MM.1S (cell line): ENCODE measurements around the gene AGBL4.

Experiments used
- DNase-seq: peaks from one replicate; pipeline ENCODE4 v3.0.0-alpha.2; 2015
- H2AFZ ChIP-seq: fragments of 300-600 bp; sonication (generic); 2 replicates; pipeline ENCODE4 v1.6.0; 2016; ENCODE audit warnings: antibody characterized with exemption, low read length
- H3F3A ChIP-seq: fragments of 300-600 bp; sonication (generic); 2 replicates; pipeline ENCODE4 v1.6.1; 2016; ENCODE audit warnings: mild to moderate bottlenecking, antibody characterized with exemption, low read length, moderate library complexity, mixed read lengths; ENCODE audit not compliant: insufficient read depth
- H3K27ac ChIP-seq: fragments of 300-600 bp; sonication (generic); 2 replicates; pipeline ENCODE4 v1.5.1; 2016; ENCODE audit warnings: mild to moderate bottlenecking, low read length
- H3K27me3 ChIP-seq: fragments of 300-600 bp; sonication (generic); replicated peaks from 2 replicates; pipeline ENCODE4 v1.6.0; 2016; ENCODE audit warnings: low read length; ENCODE audit not compliant: insufficient read depth
- H3K36me3 ChIP-seq: fragments of 300-600 bp; sonication (generic); replicated peaks from 2 replicates; pipeline ENCODE4 v1.6.1; 2016; ENCODE audit warnings: mild to moderate bottlenecking, low read length, mixed read lengths; ENCODE audit not compliant: insufficient read depth
- H3K4me1 ChIP-seq: fragments of 300-600 bp; sonication (generic); 2 replicates; pipeline ENCODE4 v1.6.1; 2016; ENCODE audit warnings: low read length, mixed read lengths
- H3K4me2 ChIP-seq: fragments of 300-600 bp; sonication (generic); 2 replicates; pipeline ENCODE4 v1.6.0; 2016; ENCODE audit warnings: low read depth, low read length
- H3K4me3 ChIP-seq: fragments of 300-600 bp; sonication (generic); 2 replicates; pipeline ENCODE4 v1.5.1; 2016; ENCODE audit warnings: low read length, mixed read lengths
- H3K79me2 ChIP-seq: fragments of 300-600 bp; sonication (generic); 2 replicates; pipeline ENCODE4 v1.6.1; 2016; ENCODE audit warnings: mixed run types, low read length, mixed read lengths
- H3K9ac ChIP-seq: fragments of 300-600 bp; sonication (generic); 2 replicates; pipeline ENCODE4 v1.6.1; 2016; ENCODE audit warnings: low read length, mixed read lengths
- H3K9me2 ChIP-seq: fragments of 300-600 bp; sonication (generic); replicated peaks from 2 replicates; pipeline ENCODE4 v1.6.1; 2016; ENCODE audit warnings: mild to moderate bottlenecking, low read length, mixed read lengths; ENCODE audit not compliant: insufficient read depth
- H3K9me3 ChIP-seq: fragments of 300-600 bp; sonication (generic); replicated peaks from 2 replicates; pipeline ENCODE4 v1.6.1; 2016; ENCODE audit warnings: mild to moderate bottlenecking, low read length, mixed read lengths; ENCODE audit not compliant: insufficient read depth
- H4K20me1 ChIP-seq: fragments of 300-600 bp; sonication (generic); 2 replicates; pipeline ENCODE4 v1.6.1; 2016; ENCODE audit warnings: mild to moderate bottlenecking, low read length, moderate library complexity, mixed read lengths; ENCODE audit not compliant: insufficient read depth
- CTCF ChIP-seq: fragments of 300-600 bp; sonication (generic); IDR thresholded peaks from 2 replicates; pipeline ENCODE4 v1.5.1; 2016; ENCODE audit warnings: antibody characterized with exemption, low read length, mixed read lengths
- EZH2 ChIP-seq: fragments of 300-600 bp; sonication (generic); optimal IDR thresholded peaks from 2 replicates; pipeline ENCODE3; 2017; ENCODE audit warnings: low read depth, mild to moderate bottlenecking, antibody characterized with exemption, low read length, mixed read lengths
- EZH2phosphoT487 ChIP-seq: fragments of 300-600 bp; sonication (generic); IDR thresholded peaks from 2 replicates; pipeline ENCODE4 v1.6.1; 2018; ENCODE audit warnings: antibody characterized with exemption, low read length

The AGBL4 gene

GRCh38 chr1:48906729-48907128 is 1117.0 kb downstream of the AGBL4 start:
- Histone ChIP-seq H3K27me3 (no peaks in the 10 kb centered on the region), H3K4me3 (no peak overlapping the region), H4K20me1 (no peaks in the 10 kb centered on the region), H3K4me2 (no peak overlapping the region), H3K27ac (no peak overlapping the region), H3K79me2 (no peaks in the 10 kb centered on the region), H3K36me3 (no peaks in the 10 kb centered on the region), H3F3A (no peaks in the 10 kb centered on the region), H3K4me1 (no peaks in the 10 kb centered on the region), H3K9me3 (no peaks in the 10 kb centered on the region), H2AFZ (no peak overlapping the region), H3K9me2 (no peaks in the 10 kb centered on the region), H3K9ac (no peak overlapping the region)
- TF ChIP-seq EZH2 (no peak), CTCF (no peak), EZH2phosphoT487 (no peak)
- no peak for DNase-seq

GRCh38 chr1:48906164-48906563 is 1117.6 kb downstream of the AGBL4 start:
- Histone ChIP-seq H3K27ac (no peak overlapping the region), H3K4me1 (no peaks in the 10 kb centered on the region), H3K9me3 (no peaks in the 10 kb centered on the region), H3K4me3 (no peak overlapping the region), H3K9ac (no peak overlapping the region), H2AFZ (no peak overlapping the region), H4K20me1 (no peaks in the 10 kb centered on the region), H3K36me3 (no peaks in the 10 kb centered on the region), H3K9me2 (no peaks in the 10 kb centered on the region), H3K4me2 (no peak overlapping the region), H3F3A (no peaks in the 10 kb centered on the region), H3K27me3 (no peaks in the 10 kb centered on the region), H3K79me2 (no peaks in the 10 kb centered on the region)
- no peak for TF ChIP-seq EZH2phosphoT487
- TF ChIP-seq CTCF: no peak
- no peak for TF ChIP-seq EZH2
- DNase-seq: no peak

- Histone ChIP-seq H3K9me2 (no peaks in the 10 kb centered on the region), H3K4me2 (no peak overlapping the region), H3K36me3 (no peaks in the 10 kb centered on the region), H3K4me3 (no peak overlapping the region), H3K4me1 (no peaks in the 10 kb centered on the region), H3K27ac (no peak overlapping the region), H3K9me3 (no peaks in the 10 kb centered on the region), H3K9ac (no peak overlapping the region), H3K27me3 (no peaks in the 10 kb centered on the region), H3F3A (no peaks in the 10 kb centered on the region), H4K20me1 (no peaks in the 10 kb centered on the region), H2AFZ (no peak overlapping the region), H3K79me2 (no peaks in the 10 kb centered on the region)
- no peak for TF ChIP-seq EZH2
- TF ChIP-seq CTCF: no peak
- no peak for TF ChIP-seq EZH2phosphoT487
- DNase-seq: no peak
Observed at GRCh38 chr1:48903291-48903690, 1120.5 kb downstream of the AGBL4 start.
